ENCODE measurements around the gene CCDC7.
"Not testable (repeated sequence)": the region's sequence is repeated elsewhere in the genome, so short reads cannot be mapped to it uniquely, and the experiment has no call there.

Gene CCDC7

DNA sequence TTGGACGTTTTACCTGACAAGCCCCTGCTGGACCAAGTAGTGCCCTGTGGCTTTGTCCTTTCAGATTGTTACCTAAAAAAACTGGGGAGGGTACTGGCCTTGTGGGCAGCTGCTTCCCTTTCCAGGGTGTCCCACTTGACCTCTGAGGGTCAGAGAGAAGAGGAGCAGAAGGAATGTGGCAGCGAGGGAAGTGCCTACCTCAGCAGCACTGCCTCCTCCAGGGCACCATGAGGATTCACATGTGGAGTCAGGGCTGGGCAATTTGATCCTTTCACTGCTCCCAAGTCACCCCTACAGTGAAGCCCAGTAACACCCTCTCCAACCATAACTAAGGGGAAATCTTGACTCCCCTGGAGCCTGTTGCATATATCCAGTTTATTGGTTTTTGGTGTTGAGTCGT, 447.5 kb downstream of the CCDC7 start:
- DNase-seq = no peak
- no peak overlapping the region for H3K9ac ChIP-seq (ENCODE audit: low read length)
- no peaks in the 10 kb centered on the region for H3K9me3 ChIP-seq (replicated peaks; ENCODE audit: insufficient read depth, low read length)
- no peak for TF ChIP-seq EZH2 (optimal IDR thresholded peaks at IDR 0.05; ENCODE audit: low read depth, low read length)
- TF ChIP-seq, protein P1, sequence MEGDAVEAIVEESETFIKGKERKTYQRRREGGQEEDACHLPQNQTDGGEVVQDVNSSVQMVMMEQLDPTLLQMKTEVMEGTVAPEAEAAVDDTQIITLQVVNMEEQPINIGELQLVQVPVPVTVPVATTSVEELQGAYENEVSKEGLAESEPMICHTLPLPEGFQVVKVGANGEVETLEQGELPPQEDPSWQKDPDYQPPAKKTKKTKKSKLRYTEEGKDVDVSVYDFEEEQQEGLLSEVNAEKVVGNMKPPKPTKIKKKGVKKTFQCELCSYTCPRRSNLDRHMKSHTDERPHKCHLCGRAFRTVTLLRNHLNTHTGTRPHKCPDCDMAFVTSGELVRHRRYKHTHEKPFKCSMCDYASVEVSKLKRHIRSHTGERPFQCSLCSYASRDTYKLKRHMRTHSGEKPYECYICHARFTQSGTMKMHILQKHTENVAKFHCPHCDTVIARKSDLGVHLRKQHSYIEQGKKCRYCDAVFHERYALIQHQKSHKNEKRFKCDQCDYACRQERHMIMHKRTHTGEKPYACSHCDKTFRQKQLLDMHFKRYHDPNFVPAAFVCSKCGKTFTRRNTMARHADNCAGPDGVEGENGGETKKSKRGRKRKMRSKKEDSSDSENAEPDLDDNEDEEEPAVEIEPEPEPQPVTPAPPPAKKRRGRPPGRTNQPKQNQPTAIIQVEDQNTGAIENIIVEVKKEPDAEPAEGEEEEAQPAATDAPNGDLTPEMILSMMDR (IDR thresholded peaks at IDR 0.05; ENCODE audit: low read length) = no peak
- TF ChIP-seq EZH2phosphoT487 (IDR thresholded peaks at IDR 0.05; ENCODE audit: low read length) = no peak
- no peaks in the 10 kb centered on the region for H3K9me2 ChIP-seq (replicated peaks; ENCODE audit: insufficient read depth, low read length)
- no peak overlapping the region for H3K27ac ChIP-seq (ENCODE audit: low read length)
- H3K36me3 ChIP-seq (replicated peaks; ENCODE audit: insufficient read depth, low read length) = no peaks in the 10 kb centered on the region
- no peak overlapping the region for H2AFZ ChIP-seq (ENCODE audit: low read length)
- no peaks in the 10 kb centered on the region for H3K79me2 ChIP-seq (ENCODE audit: low read length)
- H4K20me1 ChIP-seq (ENCODE audit: insufficient read depth, low read length) = no peaks in the 10 kb centered on the region
- H3F3A ChIP-seq (ENCODE audit: insufficient read depth, low read length) = no peaks in the 10 kb centered on the region
- H3K27me3 ChIP-seq (replicated peaks; ENCODE audit: insufficient read depth, low read length) = no peaks in the 10 kb centered on the region
- H3K4me2 ChIP-seq (ENCODE audit: low read depth, low read length) = no peak overlapping the region
- no peaks in the 10 kb centered on the region for H3K4me1 ChIP-seq (ENCODE audit: low read length)
- no peak overlapping the region for H3K4me3 ChIP-seq (ENCODE audit: low read length)

DNA sequence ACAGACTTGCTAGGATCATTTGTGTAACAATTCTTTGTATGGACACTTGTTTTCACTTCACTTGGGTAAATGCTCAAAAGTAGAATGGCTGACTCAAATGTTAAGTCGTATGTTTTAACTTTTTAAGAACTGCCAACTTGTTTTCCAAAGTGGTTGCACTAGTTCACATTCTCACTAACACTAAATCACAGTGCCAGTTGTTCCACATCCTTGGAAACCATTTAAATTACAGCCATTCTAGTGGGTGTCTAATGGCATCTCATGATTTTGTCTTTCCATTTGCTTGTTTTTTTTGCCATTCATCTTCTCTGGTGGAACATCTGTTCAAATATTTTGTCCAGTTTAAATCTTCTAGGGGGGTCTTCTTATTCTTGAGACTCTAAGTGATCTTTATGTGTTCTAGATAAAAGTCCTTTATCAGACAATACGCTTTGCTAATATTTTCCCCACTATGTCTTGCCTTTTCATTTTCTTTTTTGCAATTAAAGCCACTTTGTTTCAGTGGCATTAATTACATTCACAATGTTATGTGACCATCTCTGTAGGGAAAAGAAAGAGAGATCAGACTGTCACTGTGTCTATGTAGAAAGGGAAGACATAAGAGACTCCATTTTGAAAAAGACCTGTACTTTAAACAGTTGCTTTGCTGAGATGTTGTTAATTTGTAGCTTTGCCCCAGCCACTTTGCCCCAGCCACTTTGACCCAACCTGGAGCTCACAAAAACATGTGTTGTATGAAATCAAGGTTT, 448.1 kb downstream of the CCDC7 start:
- H3K9me2 ChIP-seq (replicated peaks; ENCODE audit: insufficient read depth, low read length) = no peaks in the 10 kb centered on the region
- no peaks in the 10 kb centered on the region for H3F3A ChIP-seq (ENCODE audit: insufficient read depth, low read length)
- no peak overlapping the region for H3K4me2 ChIP-seq (ENCODE audit: low read depth, low read length)
- no peaks in the 10 kb centered on the region for H3K36me3 ChIP-seq (replicated peaks; ENCODE audit: insufficient read depth, low read length)
- no peaks in the 10 kb centered on the region for H3K79me2 ChIP-seq (ENCODE audit: low read length)
- H3K27ac ChIP-seq (ENCODE audit: low read length) = no peak overlapping the region
- no peaks in the 10 kb centered on the region for H4K20me1 ChIP-seq (ENCODE audit: insufficient read depth, low read length)
- H3K4me3 ChIP-seq (ENCODE audit: low read length) = no peak overlapping the region
- no peaks in the 10 kb centered on the region for H3K27me3 ChIP-seq (replicated peaks; ENCODE audit: insufficient read depth, low read length)
- TF ChIP-seq, protein P1 (IDR thresholded peaks at IDR 0.05; ENCODE audit: low read length) = no peak
- no peak for TF ChIP-seq EZH2 (optimal IDR thresholded peaks at IDR 0.05; ENCODE audit: low read depth, low read length)
- TF ChIP-seq EZH2phosphoT487 (IDR thresholded peaks at IDR 0.05; ENCODE audit: low read length) = no peak
- H3K9ac ChIP-seq (ENCODE audit: low read length) = no peak overlapping the region
- no peaks in the 10 kb centered on the region for H3K4me1 ChIP-seq (ENCODE audit: low read length)
- H2AFZ ChIP-seq (ENCODE audit: low read length) = no peak overlapping the region
- no peaks in the 10 kb centered on the region for H3K9me3 ChIP-seq (replicated peaks; ENCODE audit: insufficient read depth, low read length)
- no peak for DNase-seq

DNA sequence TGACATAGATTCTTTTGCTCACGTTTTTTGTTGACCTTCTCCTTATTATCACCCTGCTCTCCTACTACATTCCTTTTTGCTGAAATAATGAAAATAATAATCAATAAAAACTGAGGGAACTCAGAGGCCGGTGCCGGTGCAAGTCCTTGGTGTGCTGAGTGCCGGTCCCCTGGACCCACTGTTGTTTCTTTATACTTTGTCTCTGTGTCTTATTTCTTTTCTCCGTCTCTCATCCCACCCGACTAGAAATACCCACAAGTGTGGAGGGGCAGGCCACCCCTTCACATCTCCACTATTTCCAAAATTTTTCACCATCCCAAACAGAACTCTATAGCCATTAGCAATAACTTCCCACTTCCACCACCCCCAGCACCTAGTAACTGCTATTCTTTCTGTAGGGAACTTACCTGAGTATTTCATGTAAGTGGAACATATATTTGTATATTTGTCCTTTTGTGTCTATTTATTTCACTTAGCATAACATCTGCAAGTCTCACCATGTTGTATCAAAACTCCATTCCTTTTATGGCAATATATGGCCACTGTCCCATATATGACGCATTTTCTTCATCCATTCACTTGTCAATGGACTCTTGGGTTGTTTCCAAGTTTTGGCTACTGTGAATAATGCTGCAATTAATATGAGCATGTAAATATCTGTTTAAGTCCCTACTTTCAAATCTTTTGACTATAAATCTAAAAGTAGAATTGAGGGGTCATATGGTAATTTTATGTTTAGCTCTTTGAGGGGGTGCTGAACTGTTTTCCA, 449.4 kb downstream of the CCDC7 start:
- not testable (repeated sequence) for DNase-seq; H2AFZ ChIP-seq (ENCODE audit: low read length)

DNA sequence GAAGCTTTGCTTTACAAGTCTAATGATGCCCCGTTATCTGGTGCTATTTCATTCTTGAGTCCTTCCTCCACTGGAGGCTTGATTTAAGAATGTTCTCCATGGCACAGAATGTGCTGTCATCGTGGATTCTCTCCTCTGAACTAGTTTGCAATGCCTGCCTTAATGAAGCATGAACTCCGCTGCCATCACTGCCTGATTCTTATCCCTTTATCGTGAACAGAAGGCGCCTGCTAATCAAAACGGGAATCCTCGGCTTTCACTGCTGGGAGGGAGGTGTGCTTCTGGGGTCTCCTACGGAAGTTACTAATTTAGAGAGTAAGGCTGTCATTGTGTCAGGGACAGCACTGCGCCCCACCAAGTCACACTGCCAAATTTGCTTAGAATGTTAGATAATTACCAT, 455.9 kb downstream of the CCDC7 start:
- Histone ChIP-seq H3F3A (ENCODE audit: insufficient read depth, low read length) (no peaks in the 10 kb centered on the region), H3K36me3 (replicated peaks; ENCODE audit: insufficient read depth, low read length) (no peaks in the 10 kb centered on the region)

More for the DNA sequence above, 449.4 kb downstream of the CCDC7 start:
- not testable (repeated sequence) for H3F3A ChIP-seq (ENCODE audit: insufficient read depth, low read length); H3K9ac ChIP-seq (ENCODE audit: low read length); H3K9me3 ChIP-seq (replicated peaks; ENCODE audit: insufficient read depth, low read length); H4K20me1 ChIP-seq (ENCODE audit: insufficient read depth, low read length); H3K4me2 ChIP-seq (ENCODE audit: low read depth, low read length); H3K4me3 ChIP-seq (ENCODE audit: low read length); H3K36me3 ChIP-seq (replicated peaks; ENCODE audit: insufficient read depth, low read length); H3K4me1 ChIP-seq (ENCODE audit: low read length); H3K27ac ChIP-seq (ENCODE audit: low read length); H3K9me2 ChIP-seq (replicated peaks; ENCODE audit: insufficient read depth, low read length); H3K27me3 ChIP-seq (replicated peaks; ENCODE audit: insufficient read depth, low read length); H3K79me2 ChIP-seq (ENCODE audit: low read length)

More for the DNA sequence above, 455.9 kb downstream of the CCDC7 start:
- Histone ChIP-seq H3K9me3 (replicated peaks; ENCODE audit: insufficient read depth, low read length) (no peaks in the 10 kb centered on the region), H3K4me1 (ENCODE audit: low read length) (no peaks in the 10 kb centered on the region), H3K9ac (ENCODE audit: low read length) (no peak overlapping the region), H2AFZ (ENCODE audit: low read length) (no peak overlapping the region), H3K4me3 (ENCODE audit: low read length) (no peak overlapping the region), H3K79me2 (ENCODE audit: low read length) (no peaks in the 10 kb centered on the region), H3K4me2 (ENCODE audit: low read depth, low read length) (no peak overlapping the region), H3K27ac (ENCODE audit: low read length) (no peak overlapping the region), H4K20me1 (ENCODE audit: insufficient read depth, low read length) (no peaks in the 10 kb centered on the region), H3K27me3 (replicated peaks; ENCODE audit: insufficient read depth, low read length) (no peaks in the 10 kb centered on the region), H3K9me2 (replicated peaks; ENCODE audit: insufficient read depth, low read length) (no peaks in the 10 kb centered on the region)
- DNase-seq = no peak
- TF ChIP-seq EZH2 (optimal IDR thresholded peaks at IDR 0.05; ENCODE audit: low read depth, low read length) (no peak), EZH2phosphoT487 (IDR thresholded peaks at IDR 0.05; ENCODE audit: low read length) (no peak)
- TF ChIP-seq, protein P1 (IDR thresholded peaks at IDR 0.05; ENCODE audit: low read length) = no peak

All from MM.1S (cell line).